ENCODE results near the gene PON3. TPM values are rescaled to one million over a fixed set of nuclear protein-coding genes. Genes with fewer than 3 reads are reported as not detected.

Gene PON3
- total RNA-seq, 1 experiment from 2014 or later: 1.2 TPM

DNA sequence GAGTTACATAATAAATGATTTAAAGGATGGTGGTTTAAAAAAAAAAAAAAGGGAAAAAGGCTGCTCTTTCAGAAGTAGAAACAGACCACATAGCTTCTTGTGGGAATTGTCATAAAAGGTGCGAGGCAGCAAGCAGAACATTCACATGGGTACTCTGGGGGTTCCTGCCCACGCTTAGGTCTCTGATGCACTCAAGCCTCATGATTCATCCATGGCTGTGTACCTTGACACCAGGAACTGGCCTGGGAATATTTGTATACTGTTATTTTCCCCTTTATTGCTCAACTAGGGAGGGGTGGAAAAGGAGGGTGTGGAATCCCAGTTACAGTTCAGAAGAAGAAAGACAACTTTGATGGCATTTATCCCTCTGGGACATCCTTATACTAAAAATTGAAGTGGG is 34.7 kb upstream of the PON3 start:
- ATAC-seq (no peak), DNase-seq (ENCODE audit: low read depth, low spot score) (no peak)
- ChIA-PET POLR2A (interaction anchor here (0.7 kb wide), 1 partner anchor 35 kb away, joined by 6 read pairs; no protein-coding TSS in a partner anchor), CTCF (interaction anchor here (0.5 kb wide), 1 partner anchor 1748 kb away, joined by 3 read pairs; no protein-coding TSS in a partner anchor)
- peaks cover 5% of the 10 kb centered on the region; the same call in 1 of the 2 replicates for H3K4me1 ChIP-seq (ENCODE audit: control insufficient read depth, insufficient read depth, low read length)
- no peaks in the 10 kb centered on the region for H3K27me3 ChIP-seq (ENCODE audit: control insufficient read depth, insufficient read depth, low read length)
- H3K4me3 ChIP-seq (ENCODE audit: low read depth in 2 of 2, low read length in 2 of 2): no peak overlapping the region
- BruUV-seq (replicated peaks): no TSS peak
- no peaks in the 10 kb centered on the region for H3K9me3 ChIP-seq (ENCODE audit: control insufficient read depth, insufficient read depth, low read depth, low read length)
- intact Hi-C loops (cut with micrococcal nuclease; ENCODE audit: unreplicated experiment) (no loop called here), in situ Hi-C loops (cut with HindIII; ENCODE audit: low pct_unique_long_range_greater_than_20kb, low sequenced_read_pairs) (no loop called here)
- TF ChIP-seq TCF7L2 (IDR thresholded peaks at IDR 0.05; ENCODE audit: low read depth, low read length): no peak
- TF ChIP-seq POLR2AphosphoS5 (IDR thresholded peaks at IDR 0.05; ENCODE audit: low read depth, low read length): no peak
- TF ChIP-seq SIN3A (IDR thresholded peaks at IDR 0.05; ENCODE audit: borderline replicate concordance, insufficient read depth, low read depth, low read length): no peak
- TF ChIP-seq, protein P1, sequence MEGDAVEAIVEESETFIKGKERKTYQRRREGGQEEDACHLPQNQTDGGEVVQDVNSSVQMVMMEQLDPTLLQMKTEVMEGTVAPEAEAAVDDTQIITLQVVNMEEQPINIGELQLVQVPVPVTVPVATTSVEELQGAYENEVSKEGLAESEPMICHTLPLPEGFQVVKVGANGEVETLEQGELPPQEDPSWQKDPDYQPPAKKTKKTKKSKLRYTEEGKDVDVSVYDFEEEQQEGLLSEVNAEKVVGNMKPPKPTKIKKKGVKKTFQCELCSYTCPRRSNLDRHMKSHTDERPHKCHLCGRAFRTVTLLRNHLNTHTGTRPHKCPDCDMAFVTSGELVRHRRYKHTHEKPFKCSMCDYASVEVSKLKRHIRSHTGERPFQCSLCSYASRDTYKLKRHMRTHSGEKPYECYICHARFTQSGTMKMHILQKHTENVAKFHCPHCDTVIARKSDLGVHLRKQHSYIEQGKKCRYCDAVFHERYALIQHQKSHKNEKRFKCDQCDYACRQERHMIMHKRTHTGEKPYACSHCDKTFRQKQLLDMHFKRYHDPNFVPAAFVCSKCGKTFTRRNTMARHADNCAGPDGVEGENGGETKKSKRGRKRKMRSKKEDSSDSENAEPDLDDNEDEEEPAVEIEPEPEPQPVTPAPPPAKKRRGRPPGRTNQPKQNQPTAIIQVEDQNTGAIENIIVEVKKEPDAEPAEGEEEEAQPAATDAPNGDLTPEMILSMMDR (IDR thresholded peaks at IDR 0.05): no peak
- TF ChIP-seq, protein P2, sequence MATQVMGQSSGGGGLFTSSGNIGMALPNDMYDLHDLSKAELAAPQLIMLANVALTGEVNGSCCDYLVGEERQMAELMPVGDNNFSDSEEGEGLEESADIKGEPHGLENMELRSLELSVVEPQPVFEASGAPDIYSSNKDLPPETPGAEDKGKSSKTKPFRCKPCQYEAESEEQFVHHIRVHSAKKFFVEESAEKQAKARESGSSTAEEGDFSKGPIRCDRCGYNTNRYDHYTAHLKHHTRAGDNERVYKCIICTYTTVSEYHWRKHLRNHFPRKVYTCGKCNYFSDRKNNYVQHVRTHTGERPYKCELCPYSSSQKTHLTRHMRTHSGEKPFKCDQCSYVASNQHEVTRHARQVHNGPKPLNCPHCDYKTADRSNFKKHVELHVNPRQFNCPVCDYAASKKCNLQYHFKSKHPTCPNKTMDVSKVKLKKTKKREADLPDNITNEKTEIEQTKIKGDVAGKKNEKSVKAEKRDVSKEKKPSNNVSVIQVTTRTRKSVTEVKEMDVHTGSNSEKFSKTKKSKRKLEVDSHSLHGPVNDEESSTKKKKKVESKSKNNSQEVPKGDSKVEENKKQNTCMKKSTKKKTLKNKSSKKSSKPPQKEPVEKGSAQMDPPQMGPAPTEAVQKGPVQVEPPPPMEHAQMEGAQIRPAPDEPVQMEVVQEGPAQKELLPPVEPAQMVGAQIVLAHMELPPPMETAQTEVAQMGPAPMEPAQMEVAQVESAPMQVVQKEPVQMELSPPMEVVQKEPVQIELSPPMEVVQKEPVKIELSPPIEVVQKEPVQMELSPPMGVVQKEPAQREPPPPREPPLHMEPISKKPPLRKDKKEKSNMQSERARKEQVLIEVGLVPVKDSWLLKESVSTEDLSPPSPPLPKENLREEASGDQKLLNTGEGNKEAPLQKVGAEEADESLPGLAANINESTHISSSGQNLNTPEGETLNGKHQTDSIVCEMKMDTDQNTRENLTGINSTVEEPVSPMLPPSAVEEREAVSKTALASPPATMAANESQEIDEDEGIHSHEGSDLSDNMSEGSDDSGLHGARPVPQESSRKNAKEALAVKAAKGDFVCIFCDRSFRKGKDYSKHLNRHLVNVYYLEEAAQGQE (IDR thresholded peaks at IDR 0.05; ENCODE audit: insufficient read depth in 1 of 2, low read depth in 2 of 2, low read length in 1 of 2): no peak
- no peaks in the 10 kb centered on the region; the same call in 1 of the 2 replicates for H3K36me3 ChIP-seq (ENCODE audit: control insufficient read depth, insufficient read depth, low read length)
- H3K27ac ChIP-seq (ENCODE audit: low read length): no peak overlapping the region

DNA sequence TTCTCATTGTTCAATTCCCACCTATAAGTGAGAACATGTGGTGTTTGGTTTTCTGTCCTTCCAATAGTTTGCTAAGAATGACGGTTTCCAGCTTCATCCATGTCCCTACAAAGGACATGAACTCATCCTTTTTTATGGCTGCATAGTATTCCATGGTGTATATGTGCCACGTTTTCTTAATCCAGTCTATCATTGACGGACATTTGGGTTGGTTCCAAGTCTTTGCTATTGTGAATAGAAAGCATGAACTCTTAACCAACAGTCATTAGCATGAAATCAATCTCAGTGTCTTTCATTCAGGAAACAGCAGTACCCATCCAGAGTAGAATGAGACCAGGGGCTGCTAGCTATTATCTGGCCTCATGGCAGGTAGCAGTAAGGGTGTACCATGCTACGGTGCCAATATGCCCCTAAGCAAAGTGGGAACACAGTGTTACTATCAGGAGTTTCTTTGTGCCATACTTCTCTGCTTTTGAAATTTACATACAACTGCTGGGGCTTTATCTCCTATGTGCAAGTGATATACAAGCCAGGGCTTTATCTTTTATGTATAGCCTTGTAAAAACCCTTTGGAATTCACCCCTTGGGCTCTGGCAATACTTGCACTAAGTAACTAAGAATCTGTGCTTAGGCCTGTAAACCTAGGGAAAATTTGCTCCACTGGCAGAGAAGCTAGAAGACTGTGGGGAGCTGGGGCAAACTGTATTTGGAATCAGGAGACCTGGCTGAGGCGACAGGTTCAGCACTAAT is 33.2 kb upstream of the PON3 start:
- Histone ChIP-seq H3K27me3 (ENCODE audit: control insufficient read depth, insufficient read depth, low read length) (no peaks in the 10 kb centered on the region), H3K9me3 (ENCODE audit: control insufficient read depth, insufficient read depth, low read depth, low read length) (no peaks in the 10 kb centered on the region), H3K4me3 (ENCODE audit: low read depth in 2 of 2, low read length in 2 of 2) (no peak overlapping the region), H3K36me3 (ENCODE audit: control insufficient read depth, insufficient read depth, low read length) (no peaks in the 10 kb centered on the region; the same call in 1 of the 2 replicates), H3K27ac (ENCODE audit: low read length) (no peak overlapping the region), H3K4me1 (ENCODE audit: control insufficient read depth, insufficient read depth, low read length) (peaks cover 5% of the 10 kb centered on the region; the same call in 1 of the 2 replicates)
- intact Hi-C loops (cut with micrococcal nuclease; ENCODE audit: unreplicated experiment): no loop called here
- no peak for DNase-seq (ENCODE audit: low read depth, low spot score)
- BruUV-seq (replicated peaks): no TSS peak
- ChIA-PET CTCF (no interaction called here), POLR2A (no interaction called here)
- no peak for TF ChIP-seq POLR2AphosphoS5 (IDR thresholded peaks at IDR 0.05; ENCODE audit: low read depth, low read length)
- TF ChIP-seq, protein P1 (IDR thresholded peaks at IDR 0.05): no peak
- TF ChIP-seq, protein P2 (IDR thresholded peaks at IDR 0.05; ENCODE audit: insufficient read depth in 1 of 2, low read depth in 2 of 2, low read length in 1 of 2): no peak
- no peak for TF ChIP-seq SIN3A (IDR thresholded peaks at IDR 0.05; ENCODE audit: borderline replicate concordance, insufficient read depth, low read depth, low read length)
- TF ChIP-seq TCF7L2 (IDR thresholded peaks at IDR 0.05; ENCODE audit: low read depth, low read length): no peak
- in situ Hi-C loops (cut with HindIII; ENCODE audit: low pct_unique_long_range_greater_than_20kb, low sequenced_read_pairs): no loop called here
- no peak for ATAC-seq

Measured in Panc1 (cell line).